ENCODE data around the gene SHROOM2. TPM values are rescaled to one million over a fixed set of nuclear protein-coding genes. Genes with fewer than 3 reads are reported as not detected.

The SHROOM2 gene
- total RNA-seq, 2 experiments from 2014 or later = not detected

- no peak overlapping the region for H3K4me3 Mint-ChIP-seq
- H3K36me3 Mint-ChIP-seq (ENCODE audit: low read depth) = no peaks in the 10 kb centered on the region
- no peaks in the 10 kb centered on the region for H3K4me1 Mint-ChIP-seq
- CTCF ChIA-PET = no interaction called here
- no peak overlapping the region for H3K27ac Mint-ChIP-seq
- H3K27me3 Mint-ChIP-seq = peaks cover 20% of the 10 kb centered on the region
- ATAC-seq (no peak), DNase-seq (no peak)
- no peaks in the 10 kb centered on the region for H3K9me3 Mint-ChIP-seq (ENCODE audit: low read depth)
- POLR2A ChIA-PET = no interaction called here
- intact Hi-C loops (cut with DNase I, micrococcal nuclease) = no loop called here
Measured at GRCh38 chrX:9862525-9862924, 76.3 kb downstream of the SHROOM2 start.

GRCh38 chrX:9862953-9863352, 76.7 kb downstream of the SHROOM2 start:
- Mint-ChIP-seq H3K36me3 (ENCODE audit: low read depth) (no peaks in the 10 kb centered on the region), H3K27me3 (peaks cover 23% of the 10 kb centered on the region), H3K27ac (no peak overlapping the region), H3K9me3 (ENCODE audit: low read depth) (no peaks in the 10 kb centered on the region), H3K4me1 (no peaks in the 10 kb centered on the region), H3K4me3 (no peak overlapping the region)
- ChIA-PET POLR2A (no interaction called here), CTCF (no interaction called here)
- no peak for DNase-seq
- intact Hi-C loops (cut with DNase I, micrococcal nuclease) = no loop called here
- no peak for ATAC-seq

- intact Hi-C loops (cut with DNase I, micrococcal nuclease) = no loop called here
- Mint-ChIP-seq H3K4me3 (no peak overlapping the region), H3K36me3 (ENCODE audit: low read depth) (no peaks in the 10 kb centered on the region), H3K27me3 (peaks cover 23% of the 10 kb centered on the region), H3K9me3 (ENCODE audit: low read depth) (no peaks in the 10 kb centered on the region), H3K27ac (no peak overlapping the region), H3K4me1 (no peaks in the 10 kb centered on the region)
- ChIA-PET POLR2A (no interaction called here), CTCF (no interaction called here)
- ATAC-seq = no peak
- no peak for DNase-seq
Measured at GRCh38 chrX:9864011-9864410, 77.8 kb downstream of the SHROOM2 start.

- Mint-ChIP-seq H3K27ac (no peak overlapping the region), H3K4me3 (no peak overlapping the region), H3K9me3 (ENCODE audit: low read depth) (no peaks in the 10 kb centered on the region), H3K27me3 (peaks cover 22% of the 10 kb centered on the region), H3K4me1 (no peaks in the 10 kb centered on the region), H3K36me3 (ENCODE audit: low read depth) (no peaks in the 10 kb centered on the region)
- ATAC-seq (no peak), DNase-seq (no peak)
- intact Hi-C loops (cut with DNase I, micrococcal nuclease) = no loop called here
- ChIA-PET CTCF (no interaction called here), POLR2A (no interaction called here)
Measured at GRCh38 chrX:9865804-9866472, 79.7 kb downstream of the SHROOM2 start.

- H3K27ac Mint-ChIP-seq = no peak overlapping the region
- H3K27me3 Mint-ChIP-seq = peaks cover 22% of the 10 kb centered on the region
- no peak overlapping the region for H3K4me3 Mint-ChIP-seq
- H3K4me1 Mint-ChIP-seq = no peaks in the 10 kb centered on the region
- no peak for DNase-seq
- intact Hi-C loops (cut with DNase I, micrococcal nuclease) = no loop called here
- no peaks in the 10 kb centered on the region for H3K9me3 Mint-ChIP-seq (ENCODE audit: low read depth)
- H3K36me3 Mint-ChIP-seq (ENCODE audit: low read depth) = no peaks in the 10 kb centered on the region
- ChIA-PET POLR2A (no interaction called here), CTCF (no interaction called here)
- no peak for ATAC-seq
Measured at GRCh38 chrX:9866633-9867032, 80.4 kb downstream of the SHROOM2 start.

- POLR2A ChIA-PET = no interaction called here
Measured at GRCh38 chrX:9867226-9867625, 81.0 kb downstream of the SHROOM2 start.

GRCh38 chrX:9867753-9868152, 81.5 kb downstream of the SHROOM2 start:
- no peaks in the 10 kb centered on the region for H3K9me3 Mint-ChIP-seq (ENCODE audit: low read depth)
- H3K27ac Mint-ChIP-seq = no peak overlapping the region
- H3K36me3 Mint-ChIP-seq (ENCODE audit: low read depth) = no peaks in the 10 kb centered on the region
- POLR2A ChIA-PET = no interaction called here
- peaks cover 22% of the 10 kb centered on the region for H3K27me3 Mint-ChIP-seq
- ATAC-seq = no peak
- no peak for DNase-seq
- no peaks in the 10 kb centered on the region for H3K4me1 Mint-ChIP-seq
- intact Hi-C loops (cut with DNase I, micrococcal nuclease) = no loop called here
- no peak overlapping the region for H3K4me3 Mint-ChIP-seq
- CTCF ChIA-PET = interaction anchor here (0.6 kb wide), 1 partner anchor 251 kb away, joined by 3 read pairs; no protein-coding TSS in a partner anchor

More at GRCh38 chrX:9867226-9867625, 81.0 kb downstream of the SHROOM2 start:
- no peaks in the 10 kb centered on the region for H3K4me1 Mint-ChIP-seq
- CTCF ChIA-PET = no interaction called here
- intact Hi-C loops (cut with DNase I, micrococcal nuclease) = no loop called here
- no peak for DNase-seq
- no peak overlapping the region for H3K27ac Mint-ChIP-seq
- no peaks in the 10 kb centered on the region for H3K36me3 Mint-ChIP-seq (ENCODE audit: low read depth)
- ATAC-seq = no peak
- H3K27me3 Mint-ChIP-seq = peaks cover 22% of the 10 kb centered on the region
- no peak overlapping the region for H3K4me3 Mint-ChIP-seq
- H3K9me3 Mint-ChIP-seq (ENCODE audit: low read depth) = no peaks in the 10 kb centered on the region

GRCh38 chrX:9871701-9872268, 85.6 kb downstream of the SHROOM2 start:
- ATAC-seq = no peak
- ChIA-PET POLR2A (no interaction called here), CTCF (interaction anchor here (0.6 to 3.4 kb wide), 2 partner anchors 59 to 248 kb away, joined by 3 to 17 read pairs; no protein-coding TSS in a partner anchor)
- no peak for DNase-seq
- no peaks in the 10 kb centered on the region for H3K36me3 Mint-ChIP-seq (ENCODE audit: low read depth)
- no peaks in the 10 kb centered on the region for H3K9me3 Mint-ChIP-seq (ENCODE audit: low read depth)
- no peak overlapping the region for H3K27ac Mint-ChIP-seq
- H3K4me1 Mint-ChIP-seq = peaks cover 14% of the 10 kb centered on the region
- no peak overlapping the region for H3K4me3 Mint-ChIP-seq
- intact Hi-C loops (cut with DNase I, micrococcal nuclease) = loop anchor here (5.0 kb wide), 2 partner anchors 126 to 246 kb away; no protein-coding TSS in a partner anchor
- H3K27me3 Mint-ChIP-seq = peaks cover 19% of the 10 kb centered on the region

- DNase-seq (no peak), ATAC-seq (no peak)
- ChIA-PET POLR2A (no interaction called here), CTCF (interaction anchor here (1.1 to 3.4 kb wide), 2 partner anchors 13 to 246 kb away, joined by 5 to 17 read pairs; no protein-coding TSS in a partner anchor)
- Mint-ChIP-seq H3K4me3 (no peak overlapping the region), H3K27me3 (peaks cover 8% of the 10 kb centered on the region), H3K9me3 (ENCODE audit: low read depth) (no peaks in the 10 kb centered on the region), H3K36me3 (ENCODE audit: low read depth) (no peaks in the 10 kb centered on the region), H3K27ac (no peak overlapping the region), H3K4me1 (peaks cover 14% of the 10 kb centered on the region)
- intact Hi-C loops (cut with DNase I, micrococcal nuclease) = loop anchor here (5.0 kb wide), 2 partner anchors 124 to 244 kb away; no protein-coding TSS in a partner anchor
Measured at GRCh38 chrX:9873360-9873759, 87.1 kb downstream of the SHROOM2 start.

- Mint-ChIP-seq H3K36me3 (ENCODE audit: low read depth) (no peaks in the 10 kb centered on the region), H3K4me1 (peaks cover 14% of the 10 kb centered on the region), H3K27me3 (peaks cover 8% of the 10 kb centered on the region), H3K4me3 (no peak overlapping the region), H3K9me3 (ENCODE audit: low read depth) (no peaks in the 10 kb centered on the region), H3K27ac (no peak overlapping the region)
- ChIA-PET POLR2A (no interaction called here), CTCF (interaction anchor here (0.6 to 3.4 kb wide), 3 partner anchors 10 to 1058 kb away, joined by 3 to 17 read pairs (median 3); no protein-coding TSS in a partner anchor)
- DNase-seq = peak; percentile 62
- peak; percentile 75 for ATAC-seq
- intact Hi-C loops (cut with DNase I, micrococcal nuclease) = loop anchor here (1.0 to 5.0 kb wide), 3 partner anchors 123 to 245 kb away; no protein-coding TSS in a partner anchor
Measured at GRCh38 chrX:9873952-9874351, 87.7 kb downstream of the SHROOM2 start.

- ChIA-PET CTCF (interaction anchor here (0.6 to 3.4 kb wide), 4 partner anchors 10 to 1058 kb away, joined by 3 to 19 read pairs (median 10); no protein-coding TSS in a partner anchor), POLR2A (no interaction called here)
- peaks cover 14% of the 10 kb centered on the region for H3K4me1 Mint-ChIP-seq
- H3K4me3 Mint-ChIP-seq = no peak overlapping the region
- no peak overlapping the region for H3K27ac Mint-ChIP-seq
- no peaks in the 10 kb centered on the region for H3K9me3 Mint-ChIP-seq (ENCODE audit: low read depth)
- H3K36me3 Mint-ChIP-seq (ENCODE audit: low read depth) = no peaks in the 10 kb centered on the region
- peaks cover 5% of the 10 kb centered on the region for H3K27me3 Mint-ChIP-seq
- intact Hi-C loops (cut with DNase I, micrococcal nuclease) = loop anchor here (1.0 to 5.0 kb wide), 3 partner anchors 123 to 245 kb away; no protein-coding TSS in a partner anchor
- ATAC-seq (no peak), DNase-seq (no peak)
Measured at GRCh38 chrX:9874483-9874882, 88.3 kb downstream of the SHROOM2 start.

GRCh38 chrX:9875801-9876200, 89.6 kb downstream of the SHROOM2 start:
- no peak for ATAC-seq
- Mint-ChIP-seq H3K4me1 (peaks cover 14% of the 10 kb centered on the region), H3K27me3 (peaks cover 5% of the 10 kb centered on the region), H3K4me3 (no peak overlapping the region), H3K27ac (no peak overlapping the region), H3K36me3 (ENCODE audit: low read depth) (no peaks in the 10 kb centered on the region), H3K9me3 (ENCODE audit: low read depth) (no peaks in the 10 kb centered on the region)
- CTCF ChIA-PET = interaction anchor here (0.6 to 3.4 kb wide), 2 partner anchors 29 to 244 kb away, joined by 3 to 19 read pairs; no protein-coding TSS in a partner anchor
- POLR2A ChIA-PET = no interaction called here
- no peak for DNase-seq
- intact Hi-C loops (cut with DNase I, micrococcal nuclease) = no loop called here

Measured in activated CD4-positive, alpha-beta T cell treated with anti-CD3 and anti-CD28 coated beads for 36 hours (primary cell).